K562 (cell line): ENCODE measurements around the gene TMEM185B. TPM values are rescaled to one million over a fixed set of nuclear protein-coding genes. Genes with fewer than 3 reads are reported as not detected.

Source experiments
- CREM ChIP-seq: IDR thresholded peaks from 2 replicates; pipeline ENCODE4 v1.6.1; 2014; ENCODE audit warnings: antibody characterized with exemption, low read depth
- CTCF ChIP-seq, 3 experiments: IDR thresholded peaks in 2 of 3; conservative IDR thresholded peaks in 1 of 3; 2 replicates each; pipeline ENCODE4 v1.5.1; 2011 to 2012; ENCODE audit warnings: low read length in 3 of 3, mild to moderate bottlenecking in 3 of 3, control low read depth in 2 of 3, improper control_type of control experiment in 1 of 3, inconsistent platforms in 1 of 3, low read depth in 1 of 3, mixed read lengths in 1 of 3, moderate library complexity in 1 of 3; ENCODE audit not compliant: insufficient read depth in 2 of 3
- GABPA ChIP-seq: fragments of 200-800 bp; sonication (Bioruptor generic); conservative IDR thresholded peaks from 2 replicates; pipeline ENCODE4 v1.6.1; 2016; ENCODE audit warnings: low read depth, missing genetic modification characterization, missing compliant biosample characterization
- GABPB1 ChIP-seq: sonication (generic); formaldehyde crosslinking; IDR thresholded peaks from 2 replicates; pipeline ENCODE4 v1.8.0; 2022; ENCODE audit warnings: mild to moderate bottlenecking, missing genetic modification reagents
- HDAC2 ChIP-seq: fragments of 450-650 bp; IDR thresholded peaks from 2 replicates; pipeline ENCODE4 v1.6.1; 2016; ENCODE audit warnings: mild to moderate bottlenecking
- MCM2 ChIP-seq: fragments of 450-650 bp; IDR thresholded peaks from 2 replicates; pipeline ENCODE4 v1.6.1; 2017; ENCODE audit warnings: low read depth, mild to moderate bottlenecking
- MCM3 ChIP-seq: fragments of 450-650 bp; IDR thresholded peaks from 2 replicates; pipeline ENCODE4 v1.6.1; 2016
- MTA2 ChIP-seq: fragments of 450-650 bp; IDR thresholded peaks from 2 replicates; pipeline ENCODE4 v1.6.1; 2016; ENCODE audit warnings: low read depth
- POLR2A ChIP-seq: fragments of 450-650 bp; conservative IDR thresholded peaks from 2 replicates; pipeline ENCODE4 v1.6.1; 2016
- PRPF4 ChIP-seq: fragments of 200-400 bp; formaldehyde crosslinking; IDR thresholded peaks from one replicate; pipeline ENCODE4 v1.6.1; 2017; ENCODE audit warnings: low read length, low read depth, mild to moderate bottlenecking; ENCODE audit not compliant: insufficient read depth, poor library complexity, severe bottlenecking
- RNF2 ChIP-seq: sonication (generic); IDR thresholded peaks from 2 replicates; pipeline ENCODE4 v1.6.1; 2016
- SUPT5H ChIP-seq: fragments of 450-650 bp; IDR thresholded peaks from 2 replicates; pipeline ENCODE4 v1.6.1; 2016
- TAF1 ChIP-seq: IDR thresholded peaks from 2 replicates; pipeline ENCODE4 v1.6.1; 2011; ENCODE audit warnings: mild to moderate bottlenecking, low read length, moderate library complexity; ENCODE audit not compliant: insufficient read depth, control insufficient read depth, severe bottlenecking; ENCODE audit errors: extremely low read depth
- TBP ChIP-seq: optimal IDR thresholded peaks from 2 replicates; pipeline ENCODE3; 2011; ENCODE audit warnings: low read depth, low read length, improper control_type of control experiment
- VEZF1 ChIP-seq: fragments of 200-800 bp; sonication (Bioruptor generic); IDR thresholded peaks from 2 replicates; pipeline ENCODE4 v1.6.1; 2017; ENCODE audit warnings: missing genetic modification characterization, missing compliant biosample characterization
- WHSC1 ChIP-seq: IDR thresholded peaks from one replicate; pipeline ENCODE4 v1.6.1; 2012; ENCODE audit warnings: low read length, control low read depth, inconsistent platforms
- ZBTB43 ChIP-seq: sonication (generic); formaldehyde crosslinking; IDR thresholded peaks from 2 replicates; pipeline ENCODE4 v1.8.0; 2023; ENCODE audit warnings: mild to moderate bottlenecking, missing genetic modification reagents
- ZNF398 ChIP-seq: fragments of 250-450 bp; sonication (Bioruptor Pico); IDR thresholded peaks from 2 replicates; pipeline ENCODE4 v1.8.0; 2021; ENCODE audit warnings: moderate library complexity, mild to moderate bottlenecking, inconsistent platforms
- ZNF766 ChIP-seq: fragments of 200-800 bp; sonication (Bioruptor generic); conservative IDR thresholded peaks from 2 replicates; pipeline ENCODE4 v1.6.1; 2016; ENCODE audit warnings: missing genetic modification characterization, missing compliant biosample characterization
- polyA plus RNA-seq, 8 experiments: library from polyadenylated mRNA; depleted of rRNA in 4 of 8; stranded (reverse) in 5 of 8; unstranded in 3 of 8; fragments of >200 nt; fragmentation: Nextera tagmentation in 2 of 8; fragmentation: Illumina TruSeq in 1 of 8; extraction: Ambion mirVana in 2 of 8; extraction: Trizol in 1 of 8; gene quantifications; 2 replicates each; pipeline versions ENCODE4 v1.2.1 to v1.2.3, GENCODE V29; 2011 to 2014; ENCODE audit warnings: inconsistent platforms in 1 of 8, missing spikeins in 1 of 8
- total RNA-seq, 7 experiments: library from RNA; depleted of rRNA in 6 of 7; stranded (reverse); fragments of >200 nt in 6 of 7; fragmentation: Illumina TruSeq in 2 of 7; extraction: Trizol in 2 of 7; gene quantifications; 2 replicates each; pipeline versions ENCODE4 v1.2.1 to v1.2.3, GENCODE V29; 2011 to 2021; ENCODE audit warnings: low replicate concordance in 1 of 7

The TMEM185B gene
- total and polyA plus RNA-seq, 9 of the 15 experiments (the other 6 are each of a cell fraction or from before 2014, with no cell fraction given), result 2.9 to 28.2 (median 11.5) TPM

DNA sequence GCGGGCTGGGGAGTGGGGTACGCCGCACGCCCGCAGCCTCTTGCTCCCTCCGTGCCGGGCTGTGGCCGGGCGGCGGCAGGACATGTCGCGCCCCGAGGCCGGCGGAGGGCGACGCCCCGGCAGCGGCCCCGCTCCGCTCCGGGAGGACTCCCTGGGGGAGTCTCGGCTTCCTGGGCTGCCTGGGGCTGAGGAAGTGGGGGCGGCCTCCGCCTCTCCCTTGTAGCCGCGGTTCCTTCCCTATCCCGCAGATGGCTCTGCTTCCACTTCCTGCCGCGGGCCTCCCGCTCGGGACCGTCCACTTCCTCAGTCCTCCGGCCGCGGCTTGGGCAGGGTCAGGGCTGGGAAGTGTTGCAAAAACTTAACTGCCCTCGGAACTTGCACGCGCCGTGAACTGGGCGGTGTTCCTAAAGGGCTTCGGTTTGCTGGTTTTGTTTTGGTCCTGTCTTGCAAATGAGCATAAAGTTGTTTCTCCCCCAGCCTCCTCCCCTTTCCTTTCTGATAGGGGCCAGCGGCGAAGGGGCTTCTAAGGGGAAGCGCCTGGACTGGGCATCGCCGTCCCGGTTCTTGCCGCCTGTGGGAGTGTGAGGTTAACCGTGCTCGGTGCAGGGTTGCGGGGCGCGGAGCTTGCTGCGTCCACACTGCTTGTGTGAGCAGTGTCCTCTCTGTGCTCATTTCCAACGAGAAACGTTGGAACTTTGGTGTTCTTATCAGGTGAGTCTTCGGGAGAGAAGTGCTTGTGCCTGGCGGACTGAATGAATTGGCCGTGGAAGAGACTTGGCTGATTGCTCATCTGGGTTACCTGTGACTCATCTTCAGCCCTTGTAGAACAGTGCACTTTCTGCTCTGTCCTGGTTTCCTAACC lies 30.1 kb upstream of the TMEM185B start (continued):
- peak; percentile 50 to 67 (median 62) for TF ChIP-seq CTCF (IDR thresholded peaks at IDR 0.05 in 2 of 3, conservative IDR thresholded peaks at IDR 0.05 in 1 of 3; ENCODE audit: insufficient read depth in 2 of 3, low read depth in 1 of 3, low read length in 3 of 3)
- no peak for TF ChIP-seq MCM3
- no peak for TF ChIP-seq ZNF766 (CRISPR knock-in tag)
- no peak for TF ChIP-seq MCM2
- TF ChIP-seq WHSC1, result no peak
- TF ChIP-seq GABPB1, result peak; percentile 67
- TF ChIP-seq POLR2A, result peak; percentile 57
- peak; percentile 57 for TF ChIP-seq TBP
- peak; percentile 50 for TF ChIP-seq RNF2
- TF ChIP-seq MTA2, result no peak
- peak; percentile 49; the same call in 1 of the 2 replicates for TF ChIP-seq HDAC2
- TF ChIP-seq ZNF398, result no peak
- TF ChIP-seq SUPT5H, result peak; percentile 54; the same call in 1 of the 2 replicates
- TF ChIP-seq ZBTB43, result no peak
- TF ChIP-seq CREM, result no peak
- peak; percentile 83 for TF ChIP-seq VEZF1 (CRISPR knock-in tag)
- peak; percentile 14 for TF ChIP-seq TAF1
- TF ChIP-seq GABPA (tag), result peak; percentile 91
- TF ChIP-seq PRPF4, result no peak
